ENCODE data around the gene SPAG16.

SPAG16 gene

DNA sequence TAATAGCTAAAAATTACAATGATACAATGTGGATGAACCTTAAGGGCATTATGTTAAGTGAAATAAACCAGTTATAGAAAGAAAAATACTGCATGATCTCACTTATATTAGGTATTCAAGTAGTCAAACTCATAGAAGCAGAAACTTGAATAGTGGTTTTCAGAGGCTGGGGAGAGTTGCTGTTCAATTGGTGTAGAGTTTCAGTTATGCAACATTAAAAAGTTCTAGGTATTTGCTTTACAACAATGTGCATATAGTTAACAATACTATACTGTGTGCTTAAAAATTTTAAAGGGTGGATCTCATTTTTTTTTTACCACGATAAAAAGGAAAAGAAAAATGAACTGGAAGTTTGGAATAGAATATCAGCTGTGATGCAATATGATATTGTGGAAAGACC lies 479.1 kb downstream of the SPAG16 start:
- H3K9me3 ChIP-seq (ENCODE audit: control insufficient read depth in 1 of 2, low read length in 2 of 2): no peaks in the 10 kb centered on the region
- no peak overlapping the region for H3K27ac ChIP-seq (ENCODE audit: low read depth, low read length)
- no peak overlapping the region for H3K4me3 ChIP-seq (ENCODE audit: low read depth in 1 of 2, low read length in 2 of 2)
- no peak overlapping the region for H3K9ac ChIP-seq (ENCODE audit: low read depth in 1 of 2, low read length in 2 of 2)
- H3K27me3 ChIP-seq (ENCODE audit: control insufficient read depth in 1 of 2, insufficient read depth in 2 of 2, low read length in 2 of 2): no peaks in the 10 kb centered on the region
- no peaks in the 10 kb centered on the region for H3K36me3 ChIP-seq (ENCODE audit: control insufficient read depth in 1 of 2, insufficient read depth in 2 of 2, low read length in 2 of 2)
- peaks cover 0 to 5% of the 10 kb centered on the region in 2 donors for H3K4me1 ChIP-seq (ENCODE audit: control insufficient read depth in 1 of 2, insufficient read depth in 2 of 2, low read length in 2 of 2)

DNA sequence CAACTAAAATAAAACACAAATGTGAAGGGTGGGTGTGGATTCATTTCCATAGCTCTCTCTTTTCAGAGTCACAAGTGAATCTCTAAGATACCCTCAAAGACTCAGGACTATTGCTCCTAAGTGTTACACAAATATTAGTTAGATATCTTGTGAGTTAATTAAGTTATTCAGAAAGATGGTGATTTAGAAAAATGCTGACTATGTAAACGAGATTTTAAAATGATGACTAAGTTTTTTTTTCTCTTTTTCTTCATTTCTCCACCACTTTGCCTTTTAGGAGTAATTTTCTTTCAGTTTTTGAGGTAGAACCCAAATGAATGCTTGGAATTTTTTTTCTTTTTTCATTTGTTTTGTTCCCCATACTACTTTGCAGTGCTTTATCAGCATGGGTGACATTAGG lies 479.7 kb downstream of the SPAG16 start:
- Histone ChIP-seq H3K4me3 (ENCODE audit: low read depth in 1 of 2, low read length in 2 of 2) (no peak overlapping the region), H3K4me1 (ENCODE audit: control insufficient read depth in 1 of 2, insufficient read depth in 2 of 2, low read length in 2 of 2) (peaks cover 0 to 5% of the 10 kb centered on the region in 2 donors), H3K27ac (ENCODE audit: low read depth, low read length) (no peak overlapping the region), H3K36me3 (ENCODE audit: control insufficient read depth in 1 of 2, insufficient read depth in 2 of 2, low read length in 2 of 2) (no peaks in the 10 kb centered on the region), H3K9me3 (ENCODE audit: control insufficient read depth in 1 of 2, low read length in 2 of 2) (no peaks in the 10 kb centered on the region), H3K9ac (ENCODE audit: low read depth in 1 of 2, low read length in 2 of 2) (no peak overlapping the region), H3K27me3 (ENCODE audit: control insufficient read depth in 1 of 2, insufficient read depth in 2 of 2, low read length in 2 of 2) (no peaks in the 10 kb centered on the region)

DNA sequence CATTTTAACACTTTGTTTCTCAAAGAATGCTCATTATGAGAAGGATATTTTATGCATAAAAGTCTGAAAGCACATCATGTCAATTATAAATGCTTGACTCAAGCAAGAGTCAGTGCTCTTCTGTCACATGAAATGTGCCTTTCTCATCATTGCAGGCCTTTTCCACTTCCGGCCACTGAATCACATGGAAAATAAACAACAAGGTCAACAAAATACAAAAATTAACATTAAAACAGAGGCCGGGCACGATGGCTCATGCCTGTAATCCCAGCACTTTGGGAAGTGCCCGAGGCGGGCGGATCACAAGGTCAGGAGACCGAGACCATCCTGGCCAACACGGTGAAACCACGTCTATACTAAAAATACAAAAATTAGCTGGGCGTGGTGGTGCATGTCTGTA lies 480.6 kb downstream of the SPAG16 start:
- no peak overlapping the region for H3K4me3 ChIP-seq (ENCODE audit: low read depth in 1 of 2, low read length in 2 of 2)
- peaks cover 0 to 5% of the 10 kb centered on the region in 2 donors for H3K4me1 ChIP-seq (ENCODE audit: control insufficient read depth in 1 of 2, insufficient read depth in 2 of 2, low read length in 2 of 2)
- H3K9me3 ChIP-seq (ENCODE audit: control insufficient read depth in 1 of 2, low read length in 2 of 2): no peaks in the 10 kb centered on the region
- no peaks in the 10 kb centered on the region for H3K36me3 ChIP-seq (ENCODE audit: control insufficient read depth in 1 of 2, insufficient read depth in 2 of 2, low read length in 2 of 2)
- no peak overlapping the region for H3K9ac ChIP-seq (ENCODE audit: low read depth in 1 of 2, low read length in 2 of 2)
- H3K27me3 ChIP-seq (ENCODE audit: control insufficient read depth in 1 of 2, insufficient read depth in 2 of 2, low read length in 2 of 2): no peaks in the 10 kb centered on the region
- H3K27ac ChIP-seq (ENCODE audit: low read depth, low read length): no peak overlapping the region

- Histone ChIP-seq H3K27me3 (ENCODE audit: control insufficient read depth in 1 of 2, insufficient read depth in 2 of 2, low read length in 2 of 2) (no peaks in the 10 kb centered on the region), H3K27ac (ENCODE audit: low read depth, low read length) (no peak overlapping the region), H3K9ac (ENCODE audit: low read depth in 1 of 2, low read length in 2 of 2) (no peak overlapping the region), H3K9me3 (ENCODE audit: control insufficient read depth in 1 of 2, low read length in 2 of 2) (no peaks in the 10 kb centered on the region), H3K36me3 (ENCODE audit: control insufficient read depth in 1 of 2, insufficient read depth in 2 of 2, low read length in 2 of 2) (no peaks in the 10 kb centered on the region), H3K4me3 (ENCODE audit: low read depth in 1 of 2, low read length in 2 of 2) (no peak overlapping the region), H3K4me1 (ENCODE audit: control insufficient read depth in 1 of 2, insufficient read depth in 2 of 2, low read length in 2 of 2) (peaks cover 0 to 5% of the 10 kb centered on the region in 2 donors)
Observed at GRCh38 chr2:213766062-213766461, 481.8 kb downstream of the SPAG16 start.

GRCh38 chr2:213766465-213766901 lies 482.2 kb downstream of the SPAG16 start:
- Histone ChIP-seq H3K27me3 (ENCODE audit: control insufficient read depth in 1 of 2, insufficient read depth in 2 of 2, low read length in 2 of 2) (no peaks in the 10 kb centered on the region), H3K4me3 (ENCODE audit: low read depth in 1 of 2, low read length in 2 of 2) (no peak overlapping the region), H3K27ac (ENCODE audit: low read depth, low read length) (no peak overlapping the region), H3K9ac (ENCODE audit: low read depth in 1 of 2, low read length in 2 of 2) (no peak overlapping the region), H3K36me3 (ENCODE audit: control insufficient read depth in 1 of 2, insufficient read depth in 2 of 2, low read length in 2 of 2) (no peaks in the 10 kb centered on the region), H3K4me1 (ENCODE audit: control insufficient read depth in 1 of 2, insufficient read depth in 2 of 2, low read length in 2 of 2) (peaks cover 0 to 5% of the 10 kb centered on the region in 2 donors), H3K9me3 (ENCODE audit: control insufficient read depth in 1 of 2, low read length in 2 of 2) (no peaks in the 10 kb centered on the region)

DNA sequence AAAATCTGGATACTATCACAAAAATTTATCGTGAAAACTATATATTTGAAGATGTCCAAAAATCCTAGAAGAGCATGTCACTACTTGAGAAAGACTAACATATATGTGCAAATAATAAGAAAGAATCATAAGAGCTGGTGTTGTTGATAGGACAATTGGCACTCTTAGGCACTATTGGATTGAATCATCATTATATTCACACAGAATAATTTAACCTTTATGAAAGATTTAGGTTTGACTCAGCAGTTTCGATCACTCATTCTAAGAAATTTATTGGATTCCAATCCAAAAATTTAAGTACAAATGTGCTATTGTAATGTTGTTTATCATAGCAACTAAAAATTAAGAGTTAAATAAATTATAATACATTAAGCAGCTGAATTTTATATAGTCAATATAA lies 503.6 kb downstream of the SPAG16 start:
- Histone ChIP-seq H3K36me3 (ENCODE audit: control insufficient read depth in 1 of 2, insufficient read depth in 2 of 2, low read length in 2 of 2) (no peaks in the 10 kb centered on the region), H3K27me3 (ENCODE audit: control insufficient read depth in 1 of 2, insufficient read depth in 2 of 2, low read length in 2 of 2) (no peaks in the 10 kb centered on the region), H3K4me3 (ENCODE audit: low read depth in 1 of 2, low read length in 2 of 2) (no peak overlapping the region), H3K9ac (ENCODE audit: low read depth in 1 of 2, low read length in 2 of 2) (no peak overlapping the region), H3K9me3 (ENCODE audit: control insufficient read depth in 1 of 2, low read length in 2 of 2) (no peaks in the 10 kb centered on the region), H3K4me1 (ENCODE audit: control insufficient read depth in 1 of 2, insufficient read depth in 2 of 2, low read length in 2 of 2) (no peaks in the 10 kb centered on the region), H3K27ac (ENCODE audit: low read depth, low read length) (no peak overlapping the region)

DNA sequence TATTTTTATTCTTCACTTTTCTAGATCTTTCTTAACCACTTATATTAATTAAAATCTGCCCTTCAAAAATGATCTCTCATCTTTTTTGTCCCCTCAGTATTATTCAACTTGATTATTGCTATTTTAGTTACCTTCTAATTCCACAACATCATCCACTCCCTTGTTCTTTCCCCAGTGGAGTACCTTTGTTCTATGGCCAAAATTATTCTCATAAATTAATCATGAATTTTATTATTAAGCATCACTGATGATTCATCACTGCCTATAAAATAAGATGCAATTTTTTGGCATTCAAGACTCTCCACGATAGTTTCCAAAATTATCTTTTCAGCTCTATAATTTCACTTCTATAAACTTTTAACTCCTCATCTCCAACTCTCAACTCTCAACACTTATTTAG lies 505.7 kb downstream of the SPAG16 start:
- Histone ChIP-seq H3K27ac (ENCODE audit: low read depth, low read length) (no peak overlapping the region), H3K9ac (ENCODE audit: low read depth in 1 of 2, low read length in 2 of 2) (no peak overlapping the region), H3K36me3 (ENCODE audit: control insufficient read depth in 1 of 2, insufficient read depth in 2 of 2, low read length in 2 of 2) (no peaks in the 10 kb centered on the region), H3K4me3 (ENCODE audit: low read depth in 1 of 2, low read length in 2 of 2) (no peak overlapping the region), H3K4me1 (ENCODE audit: control insufficient read depth in 1 of 2, insufficient read depth in 2 of 2, low read length in 2 of 2) (no peaks in the 10 kb centered on the region), H3K9me3 (ENCODE audit: control insufficient read depth in 1 of 2, low read length in 2 of 2) (no peaks in the 10 kb centered on the region), H3K27me3 (ENCODE audit: control insufficient read depth in 1 of 2, insufficient read depth in 2 of 2, low read length in 2 of 2) (no peaks in the 10 kb centered on the region)

DNA sequence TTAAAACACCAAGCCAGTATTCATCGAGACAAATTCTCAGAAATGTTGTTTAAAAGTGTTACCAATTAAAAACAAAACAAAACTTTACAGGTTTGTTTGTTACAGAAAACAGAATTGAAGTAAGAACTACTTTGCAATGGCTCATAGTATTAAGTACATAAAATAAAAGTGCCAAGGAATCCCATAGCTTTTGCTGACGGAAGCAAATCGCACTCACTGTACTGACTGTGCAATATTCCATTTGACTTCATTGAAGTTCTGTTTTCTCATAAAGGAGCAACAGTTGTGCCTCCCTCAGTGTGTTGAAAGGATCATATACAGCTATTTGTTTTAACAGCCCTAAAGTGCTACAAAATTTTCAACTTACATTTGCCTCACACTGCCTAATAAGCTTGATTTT lies 507.8 kb downstream of the SPAG16 start:
- Histone ChIP-seq H3K4me1 (ENCODE audit: control insufficient read depth in 1 of 2, insufficient read depth in 2 of 2, low read length in 2 of 2) (no peaks in the 10 kb centered on the region), H3K27me3 (ENCODE audit: control insufficient read depth in 1 of 2, insufficient read depth in 2 of 2, low read length in 2 of 2) (no peaks in the 10 kb centered on the region), H3K9ac (ENCODE audit: low read depth in 1 of 2, low read length in 2 of 2) (no peak overlapping the region), H3K27ac (ENCODE audit: low read depth, low read length) (no peak overlapping the region), H3K4me3 (ENCODE audit: low read depth in 1 of 2, low read length in 2 of 2) (no peak overlapping the region), H3K36me3 (ENCODE audit: control insufficient read depth in 1 of 2, insufficient read depth in 2 of 2, low read length in 2 of 2) (no peaks in the 10 kb centered on the region), H3K9me3 (ENCODE audit: control insufficient read depth in 1 of 2, low read length in 2 of 2) (no peaks in the 10 kb centered on the region)

DNA sequence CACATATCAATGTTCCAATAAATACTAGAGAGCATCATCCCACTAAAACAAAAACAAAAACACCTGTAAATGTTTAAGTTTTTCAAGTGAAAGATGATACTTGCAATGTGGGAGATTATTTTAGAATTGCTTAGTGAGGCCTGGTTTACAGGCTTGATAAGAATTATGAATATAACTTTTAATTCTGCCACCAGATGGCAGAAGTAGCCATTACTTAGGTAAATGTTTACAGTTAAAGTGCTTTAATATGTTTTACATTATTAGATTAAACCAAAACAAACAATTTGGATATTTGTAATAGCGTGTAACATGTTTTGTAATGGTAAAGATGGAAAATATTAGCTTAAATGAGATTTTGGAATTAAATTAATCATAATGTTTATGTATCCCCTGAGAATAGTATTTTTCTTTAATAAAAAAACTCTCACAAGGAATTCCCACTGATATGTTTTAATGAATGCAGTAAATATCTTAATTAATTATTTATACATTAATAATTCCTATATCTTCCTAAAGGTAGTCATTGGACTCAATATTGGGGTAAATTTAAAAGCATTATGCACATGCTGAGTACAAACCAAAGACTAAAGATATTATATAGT lies 522.0 kb downstream of the SPAG16 start:
- Histone ChIP-seq H3K4me1 (ENCODE audit: control insufficient read depth in 1 of 2, insufficient read depth in 2 of 2, low read length in 2 of 2) (no peaks in the 10 kb centered on the region), H3K27ac (ENCODE audit: low read depth, low read length) (no peak overlapping the region), H3K4me3 (ENCODE audit: low read depth in 1 of 2, low read length in 2 of 2) (no peak overlapping the region), H3K36me3 (ENCODE audit: control insufficient read depth in 1 of 2, insufficient read depth in 2 of 2, low read length in 2 of 2) (no peaks in the 10 kb centered on the region), H3K9me3 (ENCODE audit: control insufficient read depth in 1 of 2, low read length in 2 of 2) (no peaks in the 10 kb centered on the region), H3K9ac (ENCODE audit: low read depth in 1 of 2, low read length in 2 of 2) (no peak overlapping the region), H3K27me3 (ENCODE audit: control insufficient read depth in 1 of 2, insufficient read depth in 2 of 2, low read length in 2 of 2) (no peaks in the 10 kb centered on the region)

GRCh38 chr2:213816583-213816982 lies 532.3 kb downstream of the SPAG16 start:
- H3K36me3 ChIP-seq (ENCODE audit: control insufficient read depth in 1 of 2, insufficient read depth in 2 of 2, low read length in 2 of 2): no peaks in the 10 kb centered on the region
- H3K4me1 ChIP-seq (ENCODE audit: control insufficient read depth in 1 of 2, insufficient read depth in 2 of 2, low read length in 2 of 2): no peaks in the 10 kb centered on the region
- H3K9me3 ChIP-seq (ENCODE audit: control insufficient read depth in 1 of 2, low read length in 2 of 2): no peaks in the 10 kb centered on the region
- no peak overlapping the region for H3K4me3 ChIP-seq (ENCODE audit: low read depth in 1 of 2, low read length in 2 of 2)
- no peak overlapping the region for H3K9ac ChIP-seq (ENCODE audit: low read depth in 1 of 2, low read length in 2 of 2)
- no peaks in the 10 kb centered on the region for H3K27me3 ChIP-seq (ENCODE audit: control insufficient read depth in 1 of 2, insufficient read depth in 2 of 2, low read length in 2 of 2)
- no peak overlapping the region for H3K27ac ChIP-seq (ENCODE audit: low read depth, low read length)

GRCh38 chr2:213818436-213818835 lies 534.2 kb downstream of the SPAG16 start:
- no peaks in the 10 kb centered on the region for H3K4me1 ChIP-seq (ENCODE audit: control insufficient read depth in 1 of 2, insufficient read depth in 2 of 2, low read length in 2 of 2)
- H3K4me3 ChIP-seq (ENCODE audit: low read depth in 1 of 2, low read length in 2 of 2): no peak overlapping the region
- H3K9ac ChIP-seq (ENCODE audit: low read depth in 1 of 2, low read length in 2 of 2): no peak overlapping the region
- no peaks in the 10 kb centered on the region for H3K9me3 ChIP-seq (ENCODE audit: control insufficient read depth in 1 of 2, low read length in 2 of 2)
- no peak overlapping the region for H3K27ac ChIP-seq (ENCODE audit: low read depth, low read length)
- H3K27me3 ChIP-seq (ENCODE audit: control insufficient read depth in 1 of 2, insufficient read depth in 2 of 2, low read length in 2 of 2): no peaks in the 10 kb centered on the region
- no peaks in the 10 kb centered on the region for H3K36me3 ChIP-seq (ENCODE audit: control insufficient read depth in 1 of 2, insufficient read depth in 2 of 2, low read length in 2 of 2)

All from duodenal mucosa (tissue), 2 donors.